OCI-LY3 (cell line): ENCODE data around the gene LIM2.
"Not testable (repeated sequence)": the region's sequence is repeated elsewhere in the genome, so short reads cannot be mapped to it uniquely, and the experiment has no call there.

Source experiments
- H2AFZ ChIP-seq: fragments of 200-600, 300-600 bp; shearing (Covaris generic); 2 replicates; pipeline ENCODE4 v1.6.0; 2014; ENCODE audit warnings: antibody characterized with exemption, low read depth, low read length
- H3K27ac ChIP-seq: fragments of 200-600, 300-600 bp; sonication (generic); 2 replicates; pipeline ENCODE4 v1.5.1; 2014; ENCODE audit warnings: mild to moderate bottlenecking, low read length, moderate library complexity, mixed read lengths
- H3K27me3 ChIP-seq: fragments of 200-600, 300-600 bp; sonication (generic); 2 replicates; pipeline ENCODE4 v1.6.1; 2014; ENCODE audit warnings: low read depth, low read length, mixed read lengths
- H3K36me3 ChIP-seq: fragments of 200-600, 300-600 bp; sonication (generic); replicated peaks from 2 replicates; pipeline ENCODE3; 2014; ENCODE audit warnings: low read depth, low read length, mixed read lengths
- H3K4me1 ChIP-seq: fragments of 300-600, 200-600 bp; sonication (generic); 2 replicates; pipeline ENCODE4 v1.6.1; 2014; ENCODE audit warnings: low read length, mixed read lengths
- H3K4me2 ChIP-seq: fragments of 200-600, 300-600 bp; sonication (generic); 2 replicates; pipeline ENCODE4 v1.6.1; 2014; ENCODE audit warnings: low read length, mixed read lengths
- H3K4me3 ChIP-seq: fragments of 300-600, 200-600 bp; sonication (generic); 2 replicates; pipeline ENCODE4 v1.5.1; 2014; ENCODE audit warnings: antibody characterized with exemption, mild to moderate bottlenecking, low read length, moderate library complexity
- H3K79me2 ChIP-seq: fragments of 300-600, 200-600 bp; shearing (Covaris generic); 2 replicates; pipeline ENCODE4 v1.6.1; 2014; ENCODE audit warnings: mild to moderate bottlenecking, low read length, mixed read lengths
- H3K9ac ChIP-seq: fragments of 300-600, 200-600 bp; shearing (Covaris generic); 2 replicates; pipeline ENCODE4 v1.6.0; 2014; ENCODE audit warnings: mild to moderate bottlenecking, low read length, moderate library complexity
- H3K9me3 ChIP-seq: fragments of 200-600, 300-600 bp; shearing (Covaris generic); 2 replicates; pipeline ENCODE4 v1.6.1; 2014; ENCODE audit warnings: low read length, mixed read lengths; ENCODE audit not compliant: insufficient read depth
- H4K20me1 ChIP-seq: fragments of 200-600, 300-600 bp; sonication (generic); 2 replicates; pipeline ENCODE4 v1.6.1; 2016; ENCODE audit warnings: low read length, mixed read lengths; ENCODE audit not compliant: insufficient read depth
- CTCF ChIP-seq: fragments of 200-600, 300-600 bp; sonication (generic); IDR thresholded peaks from 2 replicates; pipeline ENCODE4 v1.5.1; 2014; ENCODE audit warnings: antibody characterized with exemption, low read length, low read depth
- EZH2phosphoT487 ChIP-seq: fragments of 200-600 bp; shearing (Covaris generic); IDR thresholded peaks from 2 replicates; pipeline ENCODE4 v1.6.1; 2018; ENCODE audit warnings: antibody characterized with exemption, mixed run types, low read depth

The LIM2 gene

GRCh38 chr19:51418707-51419106 lies 30.9 kb upstream of the LIM2 start:
- H3K4me2 ChIP-seq: peak overlapping the region; percentile 77
- H4K20me1 ChIP-seq: no peaks in the 10 kb centered on the region
- no peak overlapping the region; the same call in 1 of the 2 replicates for H2AFZ ChIP-seq
- peaks cover 38% of the 10 kb centered on the region for H3K4me1 ChIP-seq
- H3K27me3 ChIP-seq: peaks cover 10% of the 10 kb centered on the region
- H3K27ac ChIP-seq: peak overlapping the region; percentile 92
- peaks cover 23% of the 10 kb centered on the region for H3K36me3 ChIP-seq
- no peaks in the 10 kb centered on the region for H3K9me3 ChIP-seq
- peaks cover 23% of the 10 kb centered on the region for H3K79me2 ChIP-seq
- TF ChIP-seq EZH2phosphoT487: no peak
- TF ChIP-seq CTCF: no peak
- H3K9ac ChIP-seq: peak overlapping the region; percentile 33; the same call in 1 of the 2 replicates
- H3K4me3 ChIP-seq: peak overlapping the region; percentile 37; the same call in 1 of the 2 replicates

- no peak for TF ChIP-seq EZH2phosphoT487
- no peak for TF ChIP-seq CTCF
- H4K20me1 ChIP-seq: no peaks in the 10 kb centered on the region
- H3K27me3 ChIP-seq: peaks cover 8% of the 10 kb centered on the region
- peak overlapping the region; percentile 77 for H3K4me2 ChIP-seq
- peak overlapping the region; percentile 91 for H3K9ac ChIP-seq
- no peaks in the 10 kb centered on the region for H3K9me3 ChIP-seq
- H2AFZ ChIP-seq: no peak overlapping the region
- peaks cover 32% of the 10 kb centered on the region for H3K36me3 ChIP-seq
- H3K27ac ChIP-seq: peak overlapping the region; percentile 92
- peak overlapping the region; percentile 78 for H3K4me3 ChIP-seq
- H3K79me2 ChIP-seq: peaks cover 23% of the 10 kb centered on the region
- peaks cover 38% of the 10 kb centered on the region for H3K4me1 ChIP-seq
Measured at GRCh38 chr19:51417810-51418157, 30.0 kb upstream of the LIM2 start.

- Histone ChIP-seq H3K79me2 (peaks cover 23% of the 10 kb centered on the region), H3K27me3 (peaks cover 8% of the 10 kb centered on the region), H3K4me2 (peak within 1 kb of the TSS; percentile 77), H2AFZ (no peak within 1 kb of the TSS; the same call in 1 of the 2 replicates), H4K20me1 (no peaks in the 10 kb centered on the region), H3K4me1 (peaks cover 38% of the 10 kb centered on the region), H3K27ac (peak within 1 kb of the TSS; percentile 92), H3K4me3 (peak within 1 kb of the TSS; percentile 78), H3K9me3 (no peaks in the 10 kb centered on the region), H3K36me3 (peaks cover 32% of the 10 kb centered on the region), H3K9ac (peak within 1 kb of the TSS; percentile 91)
- TF ChIP-seq EZH2phosphoT487 (no peak), CTCF (no peak)
Measured at GRCh38 chr19:51417107-51417809, 29.5 kb upstream of the LIM2 start, which contains the start of gene SIGLEC10. Gene SIGLEC10, minus strand, starts transcription at chr19:51417642. Its CDS starts 61 bp downstream, at chr19:51417581.

- not testable (repeated sequence) for H3K9me3 ChIP-seq, H2AFZ ChIP-seq, H3K27me3 ChIP-seq, H4K20me1 ChIP-seq
- Histone ChIP-seq H3K9ac (peak overlapping the region; percentile 91), H3K4me2 (peak overlapping the region; percentile 77), H3K4me1 (peaks cover 37% of the 10 kb centered on the region), H3K27ac (peak overlapping the region; percentile 92), H3K36me3 (peaks cover 35% of the 10 kb centered on the region), H3K4me3 (peak overlapping the region; percentile 78), H3K79me2 (peaks cover 23% of the 10 kb centered on the region)
Measured at GRCh38 chr19:51416422-51416821, 28.6 kb upstream of the LIM2 start.
